Loucy (cell line): ENCODE measurements around the gene ZNF132.

Experiments
- H2AFZ ChIP-seq: fragments of 200-600 bp; sonication (generic); 2 replicates; pipeline ENCODE4 v1.6.0; 2016; ENCODE audit warnings: antibody characterized with exemption, mild to moderate bottlenecking, low read length, moderate library complexity
- H3F3A ChIP-seq: fragments of 200-600 bp; 2 replicates; pipeline ENCODE4 v1.6.0; 2016; ENCODE audit warnings: antibody characterized with exemption, low read depth, mild to moderate bottlenecking
- H3K27me3 ChIP-seq: fragments of 200-600 bp; sonication (generic); 2 replicates; pipeline ENCODE4 v1.6.1; 2014; ENCODE audit warnings: low read length, mild to moderate bottlenecking; ENCODE audit not compliant: insufficient read depth, poor library complexity, severe bottlenecking
- H3K36me3 ChIP-seq: fragments of 200-600 bp; sonication (generic); 2 replicates; pipeline ENCODE4 v1.6.1; 2016; ENCODE audit warnings: low read length; ENCODE audit not compliant: insufficient read depth
- H3K4me1 ChIP-seq: fragments of 200-600 bp; sonication (generic); 2 replicates; pipeline ENCODE4 v1.5.1; 2014; ENCODE audit warnings: low read length, mild to moderate bottlenecking; ENCODE audit not compliant: insufficient read depth, poor library complexity, severe bottlenecking
- H3K4me2 ChIP-seq: fragments of 200-600 bp; sonication (generic); 2 replicates; pipeline ENCODE4 v1.6.0; 2014; ENCODE audit warnings: antibody characterized with exemption, low read length, low read depth, mild to moderate bottlenecking; ENCODE audit not compliant: poor library complexity, severe bottlenecking
- H3K4me3 ChIP-seq: fragments of 200-600 bp; sonication (generic); 2 replicates; pipeline ENCODE4 v1.5.1; 2014; ENCODE audit warnings: low read length, mild to moderate bottlenecking, mixed read lengths; ENCODE audit not compliant: poor library complexity, severe bottlenecking
- H3K79me2 ChIP-seq: fragments of 200-600 bp; sonication (generic); 2 replicates; pipeline ENCODE4 v1.6.1; 2014; ENCODE audit warnings: low read length; ENCODE audit not compliant: insufficient read depth
- H3K9ac ChIP-seq: fragments of 200-600 bp; sonication (generic); 2 replicates; pipeline ENCODE4 v1.6.0; 2014; ENCODE audit warnings: mild to moderate bottlenecking, low read depth, low read length, moderate library complexity; ENCODE audit not compliant: poor library complexity, severe bottlenecking
- H3K9me2 ChIP-seq: fragments of 200-600 bp; sonication (generic); replicated peaks from 2 replicates; pipeline ENCODE4 v1.6.1; 2016; ENCODE audit warnings: low read depth, low read length, mixed read lengths
- H3K9me3 ChIP-seq: fragments of 200-600 bp; sonication (generic); 2 replicates; pipeline ENCODE4 v1.6.1; 2014; ENCODE audit warnings: mild to moderate bottlenecking, antibody characterized with exemption, low read length, low read depth; ENCODE audit not compliant: insufficient read depth
- H4K20me1 ChIP-seq: fragments of 200-600 bp; sonication (generic); 2 replicates; pipeline ENCODE4 v1.6.0; 2014; ENCODE audit warnings: antibody characterized with exemption, low read length, mild to moderate bottlenecking; ENCODE audit not compliant: insufficient read depth, poor library complexity, severe bottlenecking
- EZH2phosphoT487 ChIP-seq: fragments of 200-600 bp; IDR thresholded peaks from 2 replicates; pipeline ENCODE4 v1.6.1; 2018; ENCODE audit warnings: antibody characterized with exemption, mild to moderate bottlenecking, moderate library complexity, borderline replicate concordance
- TF ChIP-seq, protein P1 (sequence below): fragments of 200-600 bp; sonication (generic); conservative IDR thresholded peaks from 2 replicates; pipeline ENCODE4 v1.5.1; 2014; ENCODE audit warnings: mild to moderate bottlenecking, antibody characterized with exemption, low read length

The ZNF132 gene

DNA sequence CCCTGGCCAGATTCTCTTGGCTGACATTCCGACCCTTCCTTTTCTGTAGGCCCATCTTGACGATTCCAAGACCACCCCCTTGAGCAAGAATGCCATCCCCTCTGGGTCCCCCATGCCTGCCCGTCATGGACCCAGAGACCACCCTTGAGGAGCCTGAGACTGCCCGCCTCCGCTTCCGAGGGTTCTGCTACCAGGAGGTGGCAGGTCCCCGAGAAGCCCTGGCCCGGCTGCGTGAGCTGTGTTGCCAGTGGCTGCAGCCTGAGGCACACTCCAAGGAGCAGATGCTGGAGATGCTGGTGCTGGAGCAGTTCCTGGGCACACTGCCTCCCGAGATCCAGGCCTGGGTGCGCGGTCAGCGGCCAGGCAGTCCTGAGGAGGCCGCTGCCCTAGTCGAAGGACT, 37.2 kb upstream of the ZNF132 start:
- H3K4me3 ChIP-seq = peak overlapping the region; percentile 93
- peaks cover 9% of the 10 kb centered on the region; the same call in 1 of the 2 replicates for H3K36me3 ChIP-seq
- H3F3A ChIP-seq = no peaks in the 10 kb centered on the region
- no peaks in the 10 kb centered on the region for H3K27me3 ChIP-seq
- no peak overlapping the region for H2AFZ ChIP-seq
- no peaks in the 10 kb centered on the region for H4K20me1 ChIP-seq
- no peaks in the 10 kb centered on the region for H3K9me2 ChIP-seq
- peak overlapping the region; percentile 88 for H3K9ac ChIP-seq
- no peaks in the 10 kb centered on the region for H3K9me3 ChIP-seq
- no peak for TF ChIP-seq EZH2phosphoT487
- TF ChIP-seq, protein P1, sequence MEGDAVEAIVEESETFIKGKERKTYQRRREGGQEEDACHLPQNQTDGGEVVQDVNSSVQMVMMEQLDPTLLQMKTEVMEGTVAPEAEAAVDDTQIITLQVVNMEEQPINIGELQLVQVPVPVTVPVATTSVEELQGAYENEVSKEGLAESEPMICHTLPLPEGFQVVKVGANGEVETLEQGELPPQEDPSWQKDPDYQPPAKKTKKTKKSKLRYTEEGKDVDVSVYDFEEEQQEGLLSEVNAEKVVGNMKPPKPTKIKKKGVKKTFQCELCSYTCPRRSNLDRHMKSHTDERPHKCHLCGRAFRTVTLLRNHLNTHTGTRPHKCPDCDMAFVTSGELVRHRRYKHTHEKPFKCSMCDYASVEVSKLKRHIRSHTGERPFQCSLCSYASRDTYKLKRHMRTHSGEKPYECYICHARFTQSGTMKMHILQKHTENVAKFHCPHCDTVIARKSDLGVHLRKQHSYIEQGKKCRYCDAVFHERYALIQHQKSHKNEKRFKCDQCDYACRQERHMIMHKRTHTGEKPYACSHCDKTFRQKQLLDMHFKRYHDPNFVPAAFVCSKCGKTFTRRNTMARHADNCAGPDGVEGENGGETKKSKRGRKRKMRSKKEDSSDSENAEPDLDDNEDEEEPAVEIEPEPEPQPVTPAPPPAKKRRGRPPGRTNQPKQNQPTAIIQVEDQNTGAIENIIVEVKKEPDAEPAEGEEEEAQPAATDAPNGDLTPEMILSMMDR = no peak
- H3K4me1 ChIP-seq = peaks cover 24% of the 10 kb centered on the region
- no peaks in the 10 kb centered on the region for H3K79me2 ChIP-seq
- H3K4me2 ChIP-seq = peak overlapping the region; percentile 83

DNA sequence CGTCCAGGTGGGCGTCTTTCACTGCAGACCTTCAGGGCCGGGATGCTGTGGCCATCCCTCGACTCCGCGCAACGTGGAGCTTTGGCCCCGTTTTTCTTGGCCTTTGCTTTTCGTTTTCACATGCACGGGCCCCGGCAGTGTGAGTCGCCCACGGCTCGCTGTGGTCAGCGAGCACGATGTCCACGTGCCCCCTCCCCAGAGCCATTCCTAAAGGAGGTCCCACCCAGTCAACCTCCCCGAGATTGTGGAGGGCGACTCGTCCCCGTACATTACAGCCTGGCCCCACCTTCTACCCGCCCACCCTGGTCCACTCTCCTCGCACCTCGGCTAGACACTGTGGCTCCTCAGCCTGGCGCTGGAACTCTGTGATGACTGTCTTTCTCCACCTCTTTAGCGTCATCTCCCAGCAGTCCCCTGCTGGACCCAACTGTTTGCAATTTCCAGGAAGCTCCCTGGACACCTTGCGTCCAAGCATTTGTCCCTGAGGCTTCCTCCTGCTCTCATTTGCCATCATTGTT, 36.6 kb upstream of the ZNF132 start:
- H3K79me2 ChIP-seq = no peaks in the 10 kb centered on the region
- H2AFZ ChIP-seq = peak overlapping the region; percentile 83
- no peaks in the 10 kb centered on the region for H4K20me1 ChIP-seq
- H3K9me3 ChIP-seq = no peaks in the 10 kb centered on the region
- no peaks in the 10 kb centered on the region for H3K9me2 ChIP-seq
- peak overlapping the region; percentile 83 for H3K4me2 ChIP-seq
- no peaks in the 10 kb centered on the region for H3F3A ChIP-seq
- peaks cover 24% of the 10 kb centered on the region for H3K4me1 ChIP-seq
- TF ChIP-seq, protein P1 = no peak
- no peak for TF ChIP-seq EZH2phosphoT487
- no peaks in the 10 kb centered on the region for H3K27me3 ChIP-seq
- peaks cover 12% of the 10 kb centered on the region; the same call in 1 of the 2 replicates for H3K36me3 ChIP-seq
- H3K9ac ChIP-seq = peak overlapping the region; percentile 88
- H3K4me3 ChIP-seq = peak overlapping the region; percentile 93

DNA sequence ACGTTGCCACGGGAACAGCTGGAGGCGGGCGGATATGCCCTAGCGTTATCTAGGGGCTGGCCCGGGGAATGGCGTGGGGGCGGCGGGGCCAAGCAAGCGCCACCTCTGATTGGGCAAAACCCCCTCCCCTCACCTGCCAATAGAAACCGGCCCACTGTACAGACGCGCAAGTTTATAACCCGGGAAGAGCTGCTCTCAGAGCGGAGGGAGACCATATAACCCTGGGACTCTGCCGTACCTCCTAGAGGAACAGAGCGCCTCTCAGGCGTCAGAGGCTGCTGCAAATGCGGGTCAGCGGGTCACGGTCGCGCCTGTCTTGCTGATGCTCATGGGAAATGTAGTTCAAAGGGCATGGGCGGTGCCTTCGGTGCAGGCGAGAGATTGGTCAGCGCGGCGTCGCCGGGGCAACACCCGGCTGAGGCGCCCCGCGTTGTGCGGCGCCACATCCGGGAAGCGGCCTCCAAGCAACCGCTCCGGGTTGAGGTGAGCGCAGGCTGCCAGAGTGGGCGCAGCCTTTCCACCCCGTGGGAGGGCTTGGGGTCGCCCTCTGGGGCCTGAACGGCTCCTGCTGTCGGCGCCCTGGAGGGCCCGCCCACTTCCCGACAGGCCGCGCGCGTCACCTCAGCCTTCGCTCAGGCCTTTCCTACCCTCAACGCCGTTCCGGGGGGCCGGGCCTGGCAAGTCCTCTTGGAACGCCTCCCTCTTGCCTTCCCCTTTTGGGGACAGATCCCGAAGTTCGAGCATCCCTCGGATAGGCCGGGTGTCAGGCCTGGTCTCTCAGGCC, 36.0 kb upstream of the ZNF132 start, which contains the start of gene ZNF446:
ZNF446 (plus strand) TSS at position 639 of the 784 bp plus-strand sequence. CDS start 867 bp downstream, outside the sequence.
- Histone ChIP-seq H3F3A (no peaks in the 10 kb centered on the region), H3K36me3 (peaks cover 12% of the 10 kb centered on the region; the same call in 1 of the 2 replicates), H3K9me3 (no peaks in the 10 kb centered on the region), H3K4me3 (peak within 1 kb of the TSS; percentile 93), H3K79me2 (no peaks in the 10 kb centered on the region), H3K4me1 (peaks cover 24% of the 10 kb centered on the region), H3K9me2 (no peaks in the 10 kb centered on the region), H2AFZ (peak within 1 kb of the TSS; percentile 83), H3K4me2 (peak within 1 kb of the TSS; percentile 83), H3K27me3 (no peaks in the 10 kb centered on the region), H3K9ac (peak within 1 kb of the TSS; percentile 88), H4K20me1 (no peaks in the 10 kb centered on the region)
- TF ChIP-seq, protein P1 = no peak
- no peak for TF ChIP-seq EZH2phosphoT487
